ENCODE measurements around the gene WFDC12.

Gene WFDC12

DNA sequence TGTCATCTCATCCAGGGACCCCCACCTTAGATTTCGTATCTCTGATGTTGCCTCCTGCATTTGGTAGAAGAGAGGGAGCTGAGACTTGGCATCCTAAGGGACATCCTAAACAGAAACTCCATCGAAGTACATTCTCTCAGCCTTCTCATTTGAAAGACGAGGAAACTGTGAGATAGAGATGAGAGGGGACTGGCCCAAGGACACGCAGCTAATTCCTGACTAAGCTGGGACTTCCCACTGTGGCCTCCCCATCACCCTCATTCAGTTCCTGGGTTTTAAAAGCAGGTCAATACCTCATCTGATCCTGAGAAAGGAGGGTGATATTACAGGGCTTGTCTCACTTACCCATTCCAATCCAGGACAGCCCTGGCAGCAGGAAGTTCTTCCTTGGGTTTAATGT lies 8.4 kb downstream of the WFDC12 start:
- intact Hi-C loops (cut with DNase I): no loop called here
- DNase-seq: no peak

DNA sequence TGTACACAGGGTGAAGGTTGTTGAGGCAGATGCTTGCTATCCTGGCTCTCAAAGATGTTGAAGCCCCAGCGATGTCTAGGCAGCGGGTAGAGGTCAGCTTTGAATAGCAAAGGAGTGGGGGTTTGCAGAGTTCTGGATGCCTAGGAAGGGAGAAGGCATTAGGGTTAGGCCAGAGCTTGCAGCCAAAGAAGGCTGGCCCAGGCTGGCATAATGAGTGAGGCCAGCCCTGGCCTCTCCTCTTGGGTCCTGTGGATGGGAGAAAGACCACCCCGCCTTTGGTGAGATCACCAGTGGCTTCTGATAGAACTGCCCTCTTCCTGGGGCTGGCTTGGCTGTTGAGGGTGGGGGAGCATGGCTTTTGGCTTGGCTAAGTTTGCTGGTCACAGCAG lies 8.9 kb downstream of the WFDC12 start:
- intact Hi-C loops (cut with DNase I): no loop called here
- DNase-seq: no peak

DNA sequence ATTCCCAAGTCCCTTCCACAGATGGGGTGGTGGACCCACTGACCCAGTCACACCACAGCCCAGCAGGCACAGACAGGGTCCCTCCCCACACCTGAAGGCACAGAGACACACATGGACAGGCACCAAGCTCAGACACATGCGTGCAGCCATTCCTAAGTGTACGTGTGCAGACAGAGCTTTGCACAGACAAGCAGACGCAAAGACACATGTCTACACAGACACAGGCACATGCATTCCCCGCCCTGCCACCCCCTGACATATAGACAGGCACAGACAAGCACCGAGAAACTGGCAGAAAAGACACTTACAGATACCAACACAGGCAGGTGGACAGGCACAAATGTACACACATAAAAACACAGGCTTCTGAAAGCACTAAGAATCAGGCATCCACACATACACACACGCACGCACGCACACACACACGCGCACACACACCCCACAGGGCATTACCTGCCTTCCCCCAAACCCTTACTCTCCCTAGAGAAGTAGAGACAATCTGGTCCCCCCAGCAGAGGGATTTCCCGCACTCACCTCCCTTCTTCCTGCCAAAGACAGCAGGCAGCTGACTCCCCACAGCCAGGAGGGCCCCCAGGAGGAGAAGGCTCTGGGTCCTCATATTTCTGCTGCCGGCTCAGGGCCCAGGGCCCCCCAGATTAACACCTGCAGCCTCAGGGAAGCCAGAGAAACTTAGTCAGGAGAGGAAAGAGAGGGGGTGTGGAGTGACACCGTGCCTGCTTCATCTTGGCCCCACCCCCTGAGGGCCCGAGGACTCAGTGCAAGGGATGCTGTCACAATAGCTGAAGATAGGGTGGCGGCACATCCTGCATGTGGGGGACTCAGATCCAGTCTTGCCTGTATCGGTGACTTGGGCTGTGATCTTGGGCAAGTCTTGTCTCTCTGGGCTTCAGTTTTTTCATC lies 9.5 kb downstream of the WFDC12 start, which contains the start of gene WFDC5:
Gene WFDC5 (minus strand): TSS at position 710 of the 921 bp plus-strand sequence. CDS start 91 bp downstream, at position 619.
- intact Hi-C loops (cut with DNase I): no loop called here
- no peak for DNase-seq

DNA sequence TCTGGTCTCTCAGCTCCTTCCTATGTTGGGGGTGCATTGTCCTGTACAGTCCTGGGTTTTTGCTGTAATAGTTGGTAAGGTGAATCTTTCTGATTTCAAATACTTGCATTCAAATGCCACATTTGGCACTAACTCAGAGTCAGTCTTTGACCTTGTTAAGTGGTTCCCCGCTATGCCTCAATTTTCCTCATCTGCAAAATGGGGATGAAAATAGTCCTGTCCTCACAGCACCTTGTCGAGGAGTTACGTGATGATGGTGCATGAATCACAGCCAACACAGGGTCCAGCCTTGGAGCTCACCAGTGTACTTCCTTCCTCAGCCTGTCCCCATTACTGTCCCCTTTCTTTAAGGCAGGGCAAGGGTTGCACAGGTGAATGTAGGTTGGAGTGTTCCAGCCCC lies 10.4 kb downstream of the WFDC12 start:
- DNase-seq: no peak
- intact Hi-C loops (cut with DNase I): no loop called here

DNA sequence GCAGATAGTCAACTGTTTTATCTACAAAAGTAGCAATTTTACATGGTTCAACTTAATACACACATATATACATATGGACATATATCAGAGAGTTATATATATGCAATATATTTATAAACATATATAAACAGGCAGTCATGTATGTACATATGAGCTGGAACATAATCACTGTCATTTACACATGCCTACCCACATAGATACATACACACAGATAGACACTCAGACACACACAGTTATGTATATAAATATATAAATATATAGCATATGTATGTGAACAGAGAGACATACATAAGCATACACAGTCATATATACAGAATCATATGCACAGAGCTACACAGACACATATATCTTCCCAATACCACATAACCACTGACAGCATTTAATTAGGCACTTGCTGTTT lies 11.5 kb downstream of the WFDC12 start:
- no peak for DNase-seq
- intact Hi-C loops (cut with DNase I): no loop called here

DNA sequence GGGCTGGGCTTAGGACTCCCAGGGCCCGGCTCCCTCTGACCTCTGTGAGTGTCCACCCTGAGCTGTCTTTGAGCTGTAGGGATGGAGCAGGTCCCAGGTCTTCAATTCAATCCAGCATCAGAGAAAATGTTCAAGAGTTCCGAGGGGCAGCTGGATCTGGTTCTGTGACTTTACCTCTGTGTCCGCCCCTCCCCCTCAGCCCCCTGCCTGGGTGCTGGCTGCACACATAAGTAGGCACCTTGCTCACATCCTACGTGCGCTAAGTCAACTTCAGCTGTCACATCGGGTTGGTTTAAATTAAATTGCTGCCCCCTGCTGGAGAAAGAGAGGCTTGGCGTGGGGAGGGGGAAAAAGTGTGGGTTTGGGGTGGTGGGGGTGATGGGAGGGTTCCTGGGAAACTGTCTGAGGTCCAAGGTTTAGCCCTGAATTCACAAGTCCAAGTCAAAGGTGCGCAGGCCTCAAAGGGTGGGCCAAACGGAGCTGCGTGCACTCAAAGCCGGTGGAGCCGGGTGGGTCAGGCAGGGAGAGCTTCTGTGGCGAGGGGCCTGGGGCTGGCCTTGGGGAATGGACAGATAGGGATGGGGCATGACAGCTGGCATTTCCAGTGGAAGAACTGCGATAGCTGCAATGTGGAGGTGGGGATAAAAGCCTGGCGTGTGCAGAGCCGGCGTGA lies 12.3 kb downstream of the WFDC12 start:
- no peak for DNase-seq
- intact Hi-C loops (cut with DNase I): no loop called here

DNA sequence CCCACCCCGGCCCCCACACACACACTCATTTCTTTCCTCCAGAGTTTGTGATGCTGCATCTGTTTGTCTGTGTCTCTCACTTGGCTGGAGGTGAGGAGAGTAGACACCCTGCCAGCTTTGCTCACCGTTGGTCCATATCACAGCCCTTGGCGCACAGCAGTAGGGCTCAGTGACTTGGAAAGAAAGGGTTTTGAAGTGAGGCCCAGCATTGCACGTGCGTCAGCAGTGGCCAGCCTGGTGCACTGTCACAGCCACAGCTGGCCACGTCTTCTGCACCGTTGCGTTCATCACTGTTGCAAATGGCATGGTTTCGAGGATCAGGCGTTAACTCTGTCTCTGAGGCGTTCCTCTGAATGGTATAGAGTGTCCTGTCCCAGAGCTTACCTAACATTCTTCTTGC lies 13.0 kb downstream of the WFDC12 start:
- intact Hi-C loops (cut with DNase I): no loop called here
- DNase-seq: no peak

DNA sequence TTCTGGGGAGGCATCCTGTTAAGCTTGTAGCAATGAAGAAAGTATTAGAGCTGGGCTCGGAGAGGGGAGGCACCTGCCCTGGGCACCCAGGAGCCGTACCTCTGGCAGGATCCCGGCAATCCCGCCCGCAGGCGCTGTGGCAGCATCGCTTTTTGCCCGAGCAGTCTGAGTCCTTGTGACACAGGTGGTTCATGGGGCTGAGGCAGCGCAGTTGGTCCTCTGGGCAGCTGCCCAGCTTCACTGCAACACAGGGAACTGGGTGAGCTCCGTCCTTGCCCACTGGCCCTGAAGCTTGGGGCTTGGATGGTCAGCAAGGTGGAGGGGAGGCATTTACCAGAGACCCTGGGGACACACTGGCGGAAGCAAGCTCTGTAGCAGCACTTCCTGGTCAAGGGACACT lies 14.0 kb downstream of the WFDC12 start:
- intact Hi-C loops (cut with DNase I): no loop called here
- no peak for DNase-seq

DNA sequence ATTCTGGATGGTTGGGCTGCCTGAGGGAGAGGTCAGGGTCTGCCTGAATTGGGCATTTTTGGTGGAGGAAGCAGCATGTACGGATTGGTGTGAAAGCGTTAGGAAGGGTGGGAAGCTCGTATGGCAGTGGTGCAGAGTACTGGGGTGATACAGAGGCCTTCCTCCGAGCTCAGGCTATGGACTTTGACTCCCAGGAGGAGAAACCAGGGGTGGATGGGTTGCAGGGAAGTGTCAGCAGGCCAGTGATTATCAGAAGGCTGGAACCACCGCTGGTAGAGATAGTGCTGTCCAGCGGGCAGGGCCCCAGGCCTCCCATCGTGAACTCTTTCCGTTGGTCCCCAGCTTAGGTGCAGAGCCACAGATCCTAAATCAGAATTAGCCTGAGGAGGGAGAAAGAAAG lies 14.6 kb downstream of the WFDC12 start:
- intact Hi-C loops (cut with DNase I): no loop called here
- DNase-seq: no peak

DNA sequence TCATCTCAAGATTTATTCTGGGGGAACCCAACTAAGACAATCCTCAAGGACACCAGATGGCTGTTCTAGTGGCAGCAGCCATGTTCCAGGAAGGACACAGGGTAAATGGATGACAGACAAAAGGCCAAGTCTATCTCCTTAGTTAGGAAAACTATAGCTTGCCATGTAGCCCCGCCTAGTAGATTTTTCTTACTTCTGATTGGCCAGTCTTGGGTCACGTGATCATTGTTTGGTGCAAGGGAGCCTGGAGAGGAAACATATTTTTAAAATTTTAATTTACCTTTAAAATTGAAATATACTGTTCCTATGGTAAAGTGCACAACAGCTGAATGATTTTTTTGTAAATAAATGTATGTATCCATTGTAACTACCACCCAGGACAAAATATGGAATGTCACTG lies 18.9 kb downstream of the WFDC12 start:
- intact Hi-C loops (cut with DNase I): no loop called here
- no peak for DNase-seq

DNA sequence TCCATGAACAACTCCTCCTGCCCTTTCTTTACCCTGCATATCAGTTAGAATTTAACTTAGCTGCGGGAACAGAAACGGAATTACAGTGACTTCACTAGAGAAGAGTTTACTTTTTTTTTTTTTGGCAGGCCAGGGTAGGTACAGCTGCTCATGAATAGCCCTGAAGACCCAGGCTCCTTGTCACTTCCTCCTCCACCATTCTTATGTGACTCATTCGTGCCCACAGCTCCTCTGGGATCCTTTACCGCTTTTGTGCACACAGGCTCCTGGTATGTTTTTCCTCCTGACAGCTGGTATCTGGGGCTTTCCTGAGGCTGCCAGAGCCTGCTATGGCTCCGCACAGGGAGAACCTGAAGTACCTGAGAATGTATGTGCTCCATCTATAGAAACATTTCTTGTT lies 19.5 kb downstream of the WFDC12 start:
- DNase-seq: peak in 6 of 10 donors; percentile 27 to 90 (median 64)
- intact Hi-C loops (cut with DNase I): no loop called here

DNA sequence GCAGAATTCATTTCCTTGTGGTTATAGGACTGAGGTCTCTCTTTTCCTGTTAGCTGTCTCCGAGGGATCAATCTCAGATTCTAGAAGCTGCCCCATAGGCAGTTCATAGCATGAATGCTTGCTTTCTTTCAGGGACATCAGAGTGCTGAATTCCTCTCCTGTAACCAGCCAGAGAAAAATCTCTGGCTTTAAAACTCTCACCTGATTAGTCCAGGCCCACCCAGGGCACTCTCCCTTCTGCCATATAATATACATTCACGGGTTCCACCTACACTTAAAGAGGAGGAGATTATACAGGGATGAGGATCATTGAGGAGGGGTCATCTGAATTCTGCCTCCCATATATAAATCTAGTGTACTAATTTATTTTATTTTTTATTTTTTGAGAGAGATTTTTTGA lies 21.2 kb downstream of the WFDC12 start:
- intact Hi-C loops (cut with DNase I): no loop called here

DNA sequence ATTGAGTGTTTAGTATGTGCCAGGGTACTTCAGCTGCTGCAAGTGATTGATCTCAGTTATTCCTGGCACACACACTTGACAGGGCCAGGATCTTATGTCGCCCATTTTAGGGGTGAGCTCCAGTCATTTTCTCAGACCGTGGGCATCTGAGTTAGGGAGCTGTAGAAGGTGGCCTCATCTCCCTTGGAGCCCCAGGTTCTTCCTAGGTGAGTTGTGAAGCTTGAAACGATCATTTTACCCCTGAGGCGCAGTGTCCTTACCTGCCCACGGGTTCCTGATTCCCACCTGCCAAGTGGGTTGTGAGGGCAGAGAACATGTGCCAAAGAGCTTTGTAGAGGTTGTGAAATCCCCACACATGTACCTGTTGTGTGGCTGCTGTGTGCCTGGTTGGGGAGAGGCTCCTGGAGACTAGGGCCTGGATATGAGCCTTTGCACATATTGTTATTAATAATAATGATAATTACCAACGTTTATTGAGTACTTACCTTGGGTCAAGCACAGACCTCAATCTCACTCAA lies 22.9 kb downstream of the WFDC12 start:
- intact Hi-C loops (cut with DNase I): no loop called here
- DNase-seq: no peak

More for the DNA sequence above, 21.2 kb downstream of the WFDC12 start:
- DNase-seq: no peak

DNA sequence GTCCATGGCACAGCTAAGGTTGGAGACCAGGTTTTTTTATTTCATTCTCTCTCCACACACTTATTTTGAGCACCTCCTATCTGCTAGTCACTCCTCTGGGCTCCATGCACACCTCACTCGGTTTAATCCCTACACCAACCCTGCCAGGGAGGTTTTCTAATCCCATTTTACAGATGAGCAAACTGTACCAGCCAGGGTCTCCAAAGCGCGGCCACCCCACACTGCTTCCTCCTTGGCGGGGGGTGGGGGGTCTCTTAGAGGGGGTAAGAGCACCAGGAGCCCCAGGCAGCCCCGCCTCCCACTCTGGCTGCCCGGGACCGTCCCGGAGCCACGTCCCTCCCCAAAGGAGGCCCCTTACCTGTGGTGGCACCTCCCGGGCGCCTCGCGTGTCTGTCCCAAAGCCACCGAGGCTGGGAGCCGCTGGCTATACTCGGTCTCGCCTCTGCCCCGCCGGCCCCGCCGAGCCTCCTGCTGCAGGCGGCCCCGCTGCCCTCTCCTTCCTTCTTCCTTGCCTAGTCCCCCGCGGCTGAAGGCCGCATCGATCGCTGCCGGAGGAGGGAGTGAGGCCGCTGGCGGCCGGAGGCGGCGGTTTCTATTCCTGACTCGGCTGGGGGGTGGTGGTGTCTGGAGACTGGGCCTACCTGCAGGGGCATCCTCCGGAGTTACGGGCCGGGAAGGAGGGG lies 23.6 kb downstream of the WFDC12 start, which contains the start of gene KCNS1:
Gene KCNS1 (minus strand): TSS at position 565 of the 683 bp plus-strand sequence. CDS start 1,891 bp downstream, outside the sequence.
- peak in 6 of 10 donors; percentile 37 to 92 (median 68) for DNase-seq
- intact Hi-C loops (cut with DNase I): no loop called here

DNA sequence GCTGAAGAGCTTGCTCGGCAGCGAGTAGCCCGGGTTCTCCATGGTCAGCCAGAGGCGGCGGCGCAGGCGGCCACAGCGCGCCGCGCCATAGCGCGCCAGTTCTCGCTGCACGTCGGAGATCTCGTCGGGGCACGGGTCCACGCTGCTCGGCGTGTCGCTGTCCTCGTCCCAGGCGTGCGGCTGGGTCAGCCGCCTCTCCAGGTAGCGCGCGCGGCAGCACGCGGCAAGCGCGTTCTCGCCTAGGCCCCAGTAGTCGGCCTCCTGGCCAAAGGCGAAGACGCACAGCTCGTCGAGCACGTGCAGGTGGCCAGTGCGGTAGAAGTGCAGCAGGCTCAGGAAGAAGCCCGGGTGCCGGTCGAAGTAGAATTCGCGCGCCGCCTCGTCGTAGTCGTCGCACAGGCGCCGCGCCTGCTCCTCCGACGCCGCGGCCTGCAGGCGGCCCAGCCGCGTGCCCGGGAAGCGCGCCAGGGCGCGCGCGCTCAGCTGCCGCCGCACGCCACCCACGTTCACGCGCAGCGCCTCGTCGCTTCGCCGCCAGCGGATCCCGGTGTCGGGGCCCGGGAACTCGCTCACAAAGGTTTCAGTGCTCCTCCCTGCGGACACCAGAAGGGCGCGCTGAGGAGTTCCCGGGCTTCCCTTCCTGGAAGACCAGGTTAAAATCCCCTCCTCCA lies 26.0 kb downstream of the WFDC12 start:
- DNase-seq: peak in 3 of 10 donors; percentile 17 to 84 (median 77)
- intact Hi-C loops (cut with DNase I): loop anchor here (5.0 kb wide), 1 partner anchor 194 kb away; no protein-coding TSS in a partner anchor

DNA sequence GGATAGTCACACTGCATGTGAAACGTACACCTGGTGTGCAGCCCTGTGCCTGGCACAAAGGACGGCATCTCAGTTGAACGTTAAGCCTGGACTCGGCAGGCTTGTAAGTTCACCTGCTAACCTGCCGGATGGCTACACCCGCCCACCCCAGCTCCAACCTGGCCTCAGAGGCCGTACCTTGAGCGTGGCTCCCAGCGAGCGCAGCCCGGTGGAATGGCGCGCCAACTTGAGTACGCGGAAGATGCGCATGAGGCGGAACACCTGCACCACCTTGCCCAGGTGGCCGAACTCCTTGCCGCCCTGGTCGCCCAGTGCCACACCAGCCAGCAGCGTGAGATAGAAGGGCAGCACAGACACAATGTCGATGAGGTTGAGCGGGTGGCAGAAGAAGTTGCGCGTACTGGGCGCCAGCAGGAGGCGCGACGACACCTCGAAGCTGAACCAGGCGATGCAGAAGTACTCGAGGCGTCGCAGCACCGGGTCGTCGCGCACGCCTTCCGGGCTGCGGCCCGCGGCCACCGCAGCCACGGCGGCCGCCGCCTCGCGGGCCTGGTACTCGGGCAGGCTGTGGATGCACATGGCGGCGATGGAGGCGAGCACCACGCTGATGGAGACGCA lies 26.7 kb downstream of the WFDC12 start:
- intact Hi-C loops (cut with DNase I): loop anchor here (5.0 kb wide), 1 partner anchor 195 kb away; no protein-coding TSS in a partner anchor
- peak in 3 of 10 donors; percentile 14 to 85 (median 67) for DNase-seq

DNA sequence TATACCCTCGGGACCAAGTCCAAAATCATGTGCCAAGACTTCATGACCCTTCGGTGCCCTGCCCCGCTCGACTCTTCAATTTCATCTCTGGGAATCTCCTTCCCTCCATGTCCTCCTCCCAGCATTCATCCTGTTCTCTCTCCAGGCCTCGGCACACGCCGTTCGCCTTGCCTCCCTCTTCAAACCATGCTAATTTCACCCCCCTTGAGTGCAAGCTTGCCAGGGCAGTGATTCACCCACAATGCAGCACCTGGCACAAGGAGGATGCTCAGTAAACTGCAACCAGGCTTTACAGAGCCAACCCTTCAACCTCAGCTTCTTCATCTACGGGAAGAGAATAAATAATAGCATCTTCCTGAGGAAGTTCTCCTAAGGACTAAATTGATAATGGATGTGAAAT lies 27.5 kb downstream of the WFDC12 start:
- intact Hi-C loops (cut with DNase I): loop anchor here (5.0 kb wide), 1 partner anchor 196 kb away; no protein-coding TSS in a partner anchor
- peak in 7 of 10 donors; percentile 33 to 91 (median 66) for DNase-seq

DNA sequence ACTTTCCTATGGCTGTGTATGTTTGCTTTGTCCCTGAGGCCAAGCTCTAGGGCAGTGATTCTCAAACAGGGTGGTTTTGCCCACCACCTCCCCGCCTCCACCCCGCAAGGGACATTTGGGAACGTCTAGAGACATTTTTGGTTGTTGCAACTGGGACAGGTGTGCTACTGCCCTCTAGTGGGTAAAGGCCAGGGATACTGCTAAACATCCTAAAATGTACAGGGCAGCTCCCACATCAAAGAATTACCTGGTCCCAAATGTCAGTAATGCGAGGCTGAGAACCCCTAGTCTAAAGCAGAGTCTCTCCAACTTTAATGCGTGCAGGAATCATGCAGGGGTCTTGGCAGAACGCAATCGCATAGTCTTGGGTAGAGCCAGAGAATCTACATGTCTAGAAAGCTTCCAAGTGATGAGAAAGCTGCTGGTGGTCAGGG lies 28.4 kb downstream of the WFDC12 start:
- peak in 6 of 10 donors; percentile 41 to 88 (median 59) for DNase-seq
- intact Hi-C loops (cut with DNase I): loop anchor here (1.0 to 5.0 kb wide), 2 partner anchors 52 to 196 kb away; no protein-coding TSS in a partner anchor
